ENCODE results near the gene CT47A7.
"Not testable (repeated sequence)": the region's sequence is repeated elsewhere in the genome, so short reads cannot be mapped to it uniquely, and the experiment has no call there.

The CT47A7 gene

DNA sequence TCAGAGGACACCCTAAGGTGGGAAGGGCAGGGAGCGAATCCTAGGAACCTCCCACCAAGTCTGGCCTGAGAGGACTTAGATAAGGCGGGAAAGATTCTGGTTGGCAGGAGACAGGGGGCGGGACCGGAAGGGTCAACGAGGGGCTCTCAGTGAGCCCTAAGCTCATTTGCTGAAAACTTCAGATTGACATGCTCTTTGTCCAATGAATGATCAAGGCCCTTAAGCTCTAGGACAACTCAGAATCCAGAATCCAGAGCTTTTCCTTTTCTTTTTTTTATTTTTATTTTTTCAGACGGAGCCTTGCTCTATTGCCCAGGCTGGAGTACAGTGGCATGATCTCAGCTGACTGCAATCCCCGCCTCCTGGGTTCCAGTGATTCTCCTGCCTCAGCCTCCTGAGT is at the start of gene CT47A7:
CT47A7 (minus strand) TSS at position 101 of the 400 bp plus-strand sequence. CDS start 255 bp downstream, outside the sequence.
- not testable (repeated sequence) for TF ChIP-seq GATA2, GATA3 (IDR thresholded peaks at IDR 0.05; ENCODE audit: low read depth, low read length)

DNA sequence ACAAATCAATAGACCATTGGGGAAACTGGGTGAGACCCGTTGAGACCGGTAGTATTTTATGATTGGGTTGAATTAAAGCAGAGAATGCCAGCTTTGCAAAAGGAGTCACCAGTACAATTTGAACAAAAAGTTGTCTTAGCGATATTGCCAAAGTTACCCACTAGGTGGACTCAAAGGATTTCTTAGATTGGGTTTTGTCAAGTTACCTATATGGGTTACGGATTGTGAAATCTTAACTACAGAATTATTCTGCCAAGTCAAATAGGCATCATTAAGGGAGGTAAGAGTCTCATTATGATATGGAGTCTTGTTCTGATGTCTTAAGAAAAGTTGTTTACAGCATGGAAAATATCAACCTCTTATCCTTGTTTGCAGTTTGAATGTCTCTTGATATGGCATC is 44.2 kb upstream of the CT47A7 start:
- TF ChIP-seq GATA2 (IDR thresholded peaks at IDR 0.05; ENCODE audit: low read depth, low read length): no peak
- TF ChIP-seq GATA3 (IDR thresholded peaks at IDR 0.05; ENCODE audit: low read depth, low read length): no peak

DNA sequence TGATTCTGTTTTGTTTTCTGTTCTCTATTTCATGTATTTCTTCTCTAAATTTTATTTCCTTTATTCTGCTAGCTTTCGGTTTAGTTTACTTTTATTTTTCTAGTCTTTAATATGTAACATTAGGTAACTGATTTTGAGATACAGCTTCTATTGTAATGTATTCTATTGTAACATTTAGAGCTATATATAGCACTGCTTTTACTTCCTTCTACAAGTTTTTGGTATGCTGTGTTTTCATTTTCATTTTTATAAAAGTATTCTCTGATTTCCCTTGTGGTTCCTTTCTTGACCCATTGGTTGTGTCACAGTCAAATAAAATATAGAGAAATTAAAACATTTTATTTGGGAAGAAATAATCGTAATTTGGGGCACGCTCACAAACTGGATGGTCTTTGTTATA is 43.0 kb upstream of the CT47A7 start:
- TF ChIP-seq GATA2 (IDR thresholded peaks at IDR 0.05; ENCODE audit: low read depth, low read length): no peak
- TF ChIP-seq GATA3 (IDR thresholded peaks at IDR 0.05; ENCODE audit: low read depth, low read length): no peak

DNA sequence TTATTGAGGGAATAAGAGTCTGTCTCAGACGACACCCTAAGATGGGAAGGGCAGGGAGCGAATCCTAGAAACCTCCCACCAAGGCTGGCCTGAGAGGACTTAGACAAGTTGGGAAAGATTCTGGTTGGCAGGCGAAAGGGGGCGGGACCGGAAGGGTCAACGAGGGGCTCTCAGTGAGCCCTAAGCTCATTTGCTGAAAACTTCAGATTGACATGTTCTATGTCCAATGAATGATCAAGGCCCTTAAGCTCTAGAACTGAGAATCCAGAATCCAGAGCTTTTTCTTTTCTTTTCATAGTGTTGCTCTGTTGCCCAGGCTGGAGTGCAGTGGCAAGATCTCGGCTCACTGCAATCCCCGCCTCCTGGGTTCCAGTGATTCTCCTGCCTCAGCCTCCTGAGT is 29.3 kb upstream of the CT47A7 start, which contains the start of gene CT47A1:
CT47A1 (minus strand) TSS at position 101 of the 400 bp plus-strand sequence. CDS start 231 bp downstream, outside the sequence.
- TF ChIP-seq GATA3, GATA2 (IDR thresholded peaks at IDR 0.05; ENCODE audit: low read depth, low read length): not testable (repeated sequence)
